Islet precursor cell (in vitro differentiated cells): Measurements from ENCODE around the gene SPSB1.
"Not testable (repeated sequence)": the region's sequence is repeated elsewhere in the genome, so short reads cannot be mapped to it uniquely, and the experiment has no call there.

ENCODE experiments used
- DNase-seq: peaks from one replicate; pipeline ENCODE4 v3.0.0-alpha.2; 2018

SPSB1 gene

DNA sequence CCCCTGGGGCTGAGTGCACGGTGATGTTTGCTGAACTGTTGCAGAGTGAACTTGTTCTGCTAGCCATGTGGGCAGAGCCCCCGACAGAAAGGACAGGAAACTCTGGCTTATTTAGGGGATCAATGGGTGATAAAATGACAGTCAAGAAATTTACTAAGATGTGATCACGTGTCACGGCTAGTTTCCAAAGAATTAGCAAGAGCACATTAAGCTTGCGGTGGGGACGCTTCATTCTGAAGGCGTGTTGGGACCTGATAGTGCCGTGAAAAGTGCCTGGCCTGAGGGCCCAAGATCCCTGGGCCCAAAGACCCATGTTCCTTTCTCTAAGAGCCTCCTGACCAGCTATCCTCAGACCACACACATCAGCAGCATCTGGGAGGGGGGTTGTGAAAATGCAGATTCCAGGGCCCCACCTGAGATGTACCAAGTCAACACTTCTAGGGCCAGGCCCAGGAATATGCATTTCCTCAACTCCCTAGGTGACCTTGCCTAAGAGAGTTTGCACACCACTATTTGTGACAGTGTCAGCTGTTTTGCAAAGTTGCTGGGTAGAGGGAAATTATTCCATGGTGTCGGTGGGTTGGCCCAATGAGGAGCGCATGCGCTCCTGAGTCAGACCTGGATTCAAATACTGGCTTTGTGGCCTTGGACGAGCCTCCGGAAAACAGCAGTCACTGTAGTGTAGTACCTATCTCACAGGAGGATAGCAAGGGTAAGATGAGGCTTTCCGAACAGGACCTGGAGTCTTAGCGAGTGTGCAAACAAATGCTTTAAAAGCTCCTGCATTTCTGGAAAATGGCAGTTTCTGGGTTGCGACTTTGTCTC is 77.5 kb downstream of the SPSB1 start:
- DNase-seq = no peak

DNA sequence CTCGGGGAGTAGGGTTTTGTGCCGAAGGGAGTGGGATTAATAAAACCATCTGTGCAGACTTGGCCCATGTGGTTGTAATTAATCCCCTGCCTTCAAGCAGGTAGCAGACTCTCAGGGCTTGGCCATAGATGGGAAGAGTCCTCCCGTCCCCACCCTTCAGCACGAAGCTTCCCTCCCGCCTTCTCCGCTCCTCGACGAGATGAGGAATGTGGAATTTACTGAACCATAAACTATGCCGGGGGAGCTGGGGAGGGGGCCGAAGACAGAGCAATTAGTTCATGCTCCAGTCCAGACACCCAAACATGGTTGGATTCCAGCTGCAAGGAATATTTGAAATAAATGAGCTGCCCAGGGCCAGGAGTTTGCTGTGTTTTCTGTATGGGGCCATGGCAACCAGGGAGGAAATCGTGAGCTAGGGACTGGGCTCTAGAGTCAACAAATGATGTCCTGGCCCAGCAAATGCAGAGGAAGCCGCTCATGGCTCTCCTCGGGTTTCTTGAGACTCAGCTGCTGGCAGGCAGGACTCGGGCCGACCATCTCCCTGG is 78.8 kb downstream of the SPSB1 start:
- DNase-seq = peak; percentile 97

DNA sequence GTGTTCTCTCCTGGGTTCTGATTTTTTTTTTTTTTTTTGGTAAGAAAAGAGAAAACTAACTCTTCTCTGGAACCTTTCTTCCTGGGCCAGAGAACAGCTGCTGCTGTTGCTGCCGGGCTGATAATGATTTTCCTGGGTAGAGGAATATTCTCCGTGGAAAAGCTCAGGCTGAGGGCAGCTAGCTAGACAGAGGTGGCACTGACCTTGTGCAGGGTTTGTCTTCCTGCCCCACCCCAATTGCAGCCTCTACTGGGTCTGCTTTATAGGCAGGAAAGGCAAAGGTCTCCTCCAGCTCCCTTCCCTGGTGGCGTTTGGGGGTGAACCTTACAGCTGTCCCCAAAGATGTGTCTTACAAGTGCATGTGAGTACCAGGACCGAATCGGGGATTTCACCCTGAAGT is 79.3 kb downstream of the SPSB1 start:
- DNase-seq = no peak

DNA sequence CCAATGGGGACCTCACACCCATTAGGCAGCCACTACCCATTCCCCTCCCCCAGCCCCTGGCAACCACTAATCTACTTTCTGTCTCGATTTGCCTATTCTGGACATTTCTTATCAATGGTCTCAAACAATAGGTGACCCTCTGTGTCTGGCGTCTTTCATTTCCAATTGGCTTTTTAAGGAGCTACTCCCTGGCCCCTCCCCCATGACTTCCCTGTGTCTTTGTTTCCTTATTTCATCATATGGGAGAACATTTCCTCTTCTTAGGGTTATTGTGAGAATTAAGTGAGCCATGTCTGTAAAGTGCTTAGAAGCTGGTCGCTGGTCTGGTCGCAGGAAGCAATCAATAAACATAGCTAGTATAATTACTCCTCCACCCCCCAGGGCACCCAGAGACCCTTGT is 80.9 kb downstream of the SPSB1 start:
- DNase-seq = no peak

DNA sequence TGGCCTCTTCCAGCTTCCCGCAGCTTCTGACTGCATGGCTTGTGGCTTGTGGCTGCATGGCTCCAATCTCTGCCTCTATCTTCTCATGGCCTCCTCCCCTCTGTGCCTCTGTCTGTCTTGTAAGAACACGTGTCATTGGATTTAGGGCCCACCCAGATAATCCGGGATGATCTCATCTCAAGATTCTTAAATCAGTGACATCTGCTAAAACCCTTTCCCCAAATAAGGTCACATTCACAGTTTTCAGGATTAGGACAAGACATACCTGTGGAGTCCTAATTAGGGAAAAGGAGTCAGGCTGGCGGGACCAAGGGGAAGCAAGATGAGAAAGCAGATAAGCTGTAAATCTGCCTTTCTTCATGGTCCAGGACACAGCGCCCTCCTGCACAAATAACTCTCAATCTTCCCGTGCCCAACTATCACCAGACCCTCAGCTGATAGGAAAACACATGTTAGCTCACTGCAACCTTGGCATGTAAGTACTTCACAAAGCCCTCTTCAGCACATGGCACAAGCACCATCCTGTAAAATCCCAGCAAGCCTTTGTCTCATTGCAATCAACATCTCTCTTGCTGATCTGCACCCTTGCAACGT is 82.2 kb downstream of the SPSB1 start:
- DNase-seq = peak; percentile 87

DNA sequence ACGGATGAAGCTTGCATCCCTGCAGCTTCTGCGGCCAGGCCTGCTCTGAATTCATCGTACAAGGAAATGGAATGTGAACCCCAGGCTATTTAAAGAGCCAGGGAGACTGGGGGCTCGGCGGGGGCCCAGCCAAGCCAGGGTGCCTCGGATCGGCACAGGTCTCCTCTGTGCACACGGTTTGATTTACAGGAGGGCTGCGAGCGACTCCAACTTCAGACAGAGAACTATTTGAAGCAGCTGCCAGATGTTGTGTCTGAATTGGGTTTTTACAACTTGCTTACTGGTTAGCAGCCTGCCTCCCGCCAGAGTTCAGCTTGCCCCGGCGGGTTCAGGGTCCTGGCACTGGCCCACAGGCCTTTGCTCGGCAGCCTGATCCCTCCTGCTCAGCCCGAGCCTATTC is 83.2 kb downstream of the SPSB1 start:
- no peak for DNase-seq

DNA sequence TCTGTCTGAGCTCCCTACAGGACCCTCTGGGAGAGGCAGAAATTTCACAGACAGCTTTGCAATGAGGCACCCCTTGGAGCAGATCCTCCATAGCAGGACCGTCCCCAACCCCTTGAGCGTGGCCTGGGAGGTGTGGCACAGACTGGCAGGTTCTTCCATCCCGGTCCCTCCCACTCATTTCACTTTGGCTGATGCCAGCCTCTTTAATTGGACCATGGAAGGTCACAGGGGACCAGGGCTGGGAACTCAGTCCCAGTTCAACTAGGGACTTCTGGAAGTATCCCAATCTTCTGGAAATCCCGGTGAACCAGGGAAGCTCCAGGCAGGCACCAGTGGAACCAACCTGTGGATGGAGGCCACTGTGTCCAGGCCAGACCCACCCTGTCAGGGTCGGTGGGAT is 83.7 kb downstream of the SPSB1 start:
- no peak for DNase-seq

DNA sequence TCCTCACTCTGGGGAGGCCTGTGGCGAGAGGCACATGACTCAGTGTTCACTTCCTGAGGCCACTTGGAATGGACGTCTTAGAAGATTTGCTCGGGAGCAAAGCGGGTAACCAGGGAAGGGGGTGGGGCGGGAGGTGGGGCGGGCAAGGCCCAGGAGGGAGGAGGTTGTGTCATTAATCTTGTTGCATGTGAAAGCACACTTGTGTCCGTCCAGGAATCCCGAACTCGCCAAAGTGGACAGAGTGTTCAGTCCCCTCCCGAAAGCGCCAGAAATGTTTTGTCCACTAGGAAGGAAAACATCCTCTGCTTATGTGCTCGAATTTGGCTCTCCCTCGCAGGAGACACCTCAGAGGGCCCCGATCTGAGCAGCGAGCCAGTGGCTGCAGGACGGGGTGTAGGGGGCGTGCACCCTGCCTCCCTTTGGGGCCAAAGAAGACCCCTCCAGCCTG is 84.2 kb downstream of the SPSB1 start:
- DNase-seq = no peak

DNA sequence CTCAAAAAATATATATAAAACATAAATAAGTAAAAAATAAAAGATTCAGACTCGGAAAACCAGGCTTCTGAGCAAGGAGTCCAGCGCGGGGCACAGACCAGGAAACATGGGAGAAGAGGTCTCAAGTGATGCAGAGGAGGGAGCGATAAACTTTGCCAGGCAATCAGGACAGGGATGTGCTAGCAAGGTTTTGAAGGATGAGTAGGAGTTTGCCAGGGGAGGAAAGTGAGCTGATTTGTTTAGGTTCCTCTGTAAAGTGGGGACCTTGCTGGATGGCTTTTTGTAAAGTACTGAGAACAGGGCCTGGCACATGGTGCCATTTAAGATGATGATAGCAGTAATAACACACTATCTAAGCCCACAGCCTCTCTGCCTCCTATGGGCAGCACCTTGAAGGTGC is 86.1 kb downstream of the SPSB1 start:
- no peak for DNase-seq

DNA sequence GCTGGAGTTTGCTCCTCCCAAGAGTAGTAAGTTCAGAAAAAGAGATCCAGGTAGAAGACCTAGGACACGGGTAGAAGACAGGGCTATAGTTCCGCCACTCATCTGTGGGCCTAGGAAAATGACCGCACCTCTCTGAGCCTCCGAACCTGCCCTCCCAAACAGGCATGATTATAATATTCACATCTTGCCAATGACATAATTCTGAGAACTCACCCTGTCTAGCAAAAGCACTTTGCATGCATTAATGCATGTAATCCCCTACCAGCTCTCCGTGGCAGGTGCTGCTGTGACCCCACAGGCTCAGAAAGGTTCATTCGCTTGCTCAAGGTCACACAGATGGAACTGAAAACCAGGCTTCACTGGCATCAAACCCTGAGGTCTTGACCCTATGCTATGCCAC is 88.0 kb downstream of the SPSB1 start:
- DNase-seq = no peak

DNA sequence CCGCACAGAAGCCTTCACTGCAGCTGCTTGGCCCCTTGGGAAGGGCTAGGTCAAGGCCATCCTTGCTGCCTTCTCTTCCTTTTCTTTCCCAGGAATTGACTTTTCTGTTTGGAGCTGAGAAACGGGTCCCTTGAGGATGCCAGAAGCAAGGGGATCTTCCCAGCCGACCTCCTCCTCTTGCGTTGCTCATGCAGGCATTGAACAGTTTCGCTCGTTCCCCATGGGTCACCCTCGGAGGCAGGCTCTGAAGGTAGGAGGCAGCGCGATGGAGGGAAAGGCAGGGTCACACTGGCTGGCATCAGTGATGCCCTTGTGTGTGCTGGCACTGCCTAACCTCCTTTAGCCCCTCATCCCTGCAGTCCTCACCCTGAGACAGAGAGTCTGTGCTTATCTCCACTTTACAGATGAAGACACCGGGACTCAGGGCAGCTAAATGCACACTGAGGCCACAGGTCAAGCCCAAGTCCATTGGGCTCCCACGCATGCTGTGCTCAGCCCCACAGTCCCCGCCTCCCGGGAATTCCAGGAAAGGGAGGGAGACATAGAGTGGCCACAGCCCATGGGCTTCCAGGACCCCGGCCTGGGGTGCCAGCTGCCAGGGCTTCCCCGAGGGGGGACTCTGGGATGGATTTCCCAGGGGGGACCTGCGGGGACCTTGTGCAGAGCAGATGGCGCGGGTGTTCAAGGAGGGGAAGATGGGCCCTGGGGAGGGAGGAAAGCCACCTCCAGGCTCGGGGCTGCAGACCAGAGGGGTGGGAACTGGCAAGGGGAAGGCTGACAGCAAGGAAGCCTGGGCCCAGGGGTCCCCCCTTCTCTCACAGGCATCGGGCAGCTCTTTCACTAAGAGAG is 90.2 kb downstream of the SPSB1 start:
- no peak for DNase-seq

DNA sequence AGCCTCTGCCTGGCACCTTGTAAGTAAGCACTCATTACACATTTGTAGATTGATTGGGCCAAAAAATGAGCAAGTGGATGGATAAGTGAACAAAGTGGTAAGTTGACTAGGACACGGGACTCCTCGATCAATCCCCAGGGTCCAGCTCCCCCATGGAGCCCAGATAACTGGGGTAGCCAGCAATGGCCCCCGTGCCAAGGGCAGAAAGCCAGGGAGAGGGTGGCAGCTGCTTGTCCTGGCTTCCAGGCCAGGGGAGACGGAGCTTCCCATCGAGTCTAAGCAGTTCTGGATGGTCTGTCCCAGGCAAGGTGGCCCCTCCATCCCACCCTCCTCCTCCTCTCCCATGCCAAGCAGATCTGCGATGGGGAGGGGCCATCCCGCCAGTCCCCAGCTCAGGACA is 91.4 kb downstream of the SPSB1 start:
- no peak for DNase-seq

DNA sequence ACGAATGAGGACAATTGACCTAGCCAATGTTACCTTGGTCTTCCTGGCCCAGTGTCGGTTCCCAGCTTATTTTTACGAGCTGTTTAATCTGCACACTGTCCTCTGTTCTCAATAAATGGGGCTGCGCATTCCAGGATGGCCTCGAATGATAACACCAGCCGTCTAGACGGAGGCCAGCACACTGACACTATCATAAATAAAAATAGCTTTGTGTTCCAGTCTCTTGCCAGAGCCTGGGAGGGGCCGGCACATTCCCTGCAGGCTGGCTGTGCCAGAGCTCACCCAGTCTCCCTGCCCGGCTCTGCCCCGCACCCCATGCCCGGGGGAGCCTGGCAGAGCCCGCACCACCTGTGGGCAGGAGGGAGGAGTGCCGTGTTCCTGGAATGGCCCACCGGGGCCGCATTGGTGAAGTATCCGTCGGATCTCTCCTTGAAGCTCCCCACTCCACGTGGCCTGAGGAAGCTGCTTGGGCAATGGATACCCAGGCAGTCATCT is 92.1 kb downstream of the SPSB1 start:
- DNase-seq = peak; percentile 95

DNA sequence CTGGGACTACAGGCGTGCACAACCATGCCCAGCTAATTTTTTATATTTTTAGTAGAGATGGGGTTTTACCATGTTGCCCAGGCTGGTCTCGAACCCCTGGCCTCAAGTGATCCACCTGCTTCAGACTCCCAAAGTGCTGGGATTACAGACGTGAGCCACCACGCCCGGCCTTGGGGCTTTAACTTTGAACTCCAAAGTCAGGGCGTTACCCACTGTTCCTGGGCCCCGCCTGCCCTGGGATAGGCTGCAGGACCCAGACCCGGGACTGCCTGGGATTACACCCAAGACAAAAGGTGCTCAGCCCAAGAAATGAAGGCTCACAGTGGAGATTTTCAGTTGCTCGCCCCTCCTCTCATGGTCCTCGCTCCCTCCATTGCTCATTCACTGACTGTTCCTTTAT is 92.7 kb downstream of the SPSB1 start:
- DNase-seq = not testable (repeated sequence)

DNA sequence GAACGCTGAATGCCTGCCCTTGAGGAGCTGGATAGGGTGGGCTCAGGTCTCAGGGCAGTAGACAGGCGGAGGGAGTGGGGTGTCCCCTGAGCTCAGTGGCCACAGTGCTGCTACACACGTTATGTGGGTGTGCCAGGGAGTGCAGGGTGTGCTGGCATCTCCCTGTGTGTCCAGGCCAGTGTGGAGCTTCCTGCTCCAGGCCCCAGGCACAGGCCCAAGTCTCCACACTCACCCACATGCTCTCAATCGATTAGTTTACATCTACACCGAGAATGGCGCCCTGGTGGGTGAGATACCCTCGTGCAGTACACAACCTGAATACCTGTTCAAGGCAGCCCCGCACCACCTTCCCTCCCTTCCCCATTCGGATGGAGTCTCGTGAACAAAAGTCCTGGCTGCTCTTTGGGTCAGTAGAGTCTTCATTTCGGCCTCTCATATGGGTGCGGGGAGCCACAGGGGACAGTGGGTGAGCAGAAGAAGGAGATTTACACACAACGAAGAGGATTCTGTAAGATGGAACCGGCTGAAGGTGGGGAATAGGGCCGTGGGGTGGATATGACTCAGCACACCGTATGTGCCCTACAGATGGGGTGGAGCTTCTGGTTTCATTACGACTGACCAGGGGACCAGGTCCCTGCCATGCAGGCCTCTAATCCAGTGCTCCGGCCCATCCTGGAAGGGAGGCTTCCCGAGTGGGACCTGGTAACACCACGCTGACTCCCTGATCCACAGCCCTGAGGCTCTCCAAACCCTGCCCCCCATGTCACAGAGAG is 93.3 kb downstream of the SPSB1 start:
- no peak for DNase-seq

DNA sequence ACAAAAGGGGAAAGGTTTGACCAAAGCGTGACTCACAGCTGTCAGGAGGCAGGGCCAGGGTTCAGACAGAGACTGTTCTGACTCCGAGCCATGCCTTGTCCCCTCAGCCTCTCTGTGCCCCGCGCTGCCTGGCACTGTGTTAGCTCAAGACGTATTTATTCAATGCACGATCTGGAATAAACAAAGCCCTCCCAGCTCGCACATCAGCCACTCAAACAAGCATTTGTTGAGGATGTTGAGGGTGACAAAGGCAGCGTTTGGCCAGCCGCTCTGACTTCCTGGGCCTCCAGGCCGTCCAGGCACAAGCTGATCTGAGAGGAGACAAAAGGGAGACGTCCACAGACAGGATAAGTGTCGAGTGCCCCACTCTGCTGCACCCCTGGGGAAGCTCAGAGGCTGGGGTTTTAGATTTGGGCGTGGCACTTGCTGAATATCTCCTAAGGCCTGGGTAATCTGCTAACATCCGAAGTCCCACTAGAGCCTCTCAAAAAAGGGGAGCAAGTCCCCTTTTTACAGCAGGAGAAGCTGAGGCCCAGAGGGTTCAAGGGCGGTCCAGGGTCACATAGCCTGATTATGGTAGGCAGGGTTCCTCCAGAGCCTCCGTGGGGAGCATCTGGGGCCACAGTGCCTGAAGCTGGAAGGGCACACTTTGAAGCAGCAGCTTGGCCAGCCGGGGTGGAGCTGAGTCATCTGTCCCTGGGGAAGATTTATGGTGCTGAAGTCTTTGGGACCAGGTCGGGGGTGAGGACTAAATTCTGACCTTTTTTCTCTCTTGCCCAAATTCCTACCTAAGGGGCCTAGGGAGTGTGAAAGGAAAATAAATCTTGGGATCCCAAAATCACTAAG is 95.9 kb downstream of the SPSB1 start:
- peak; percentile 83 for DNase-seq

DNA sequence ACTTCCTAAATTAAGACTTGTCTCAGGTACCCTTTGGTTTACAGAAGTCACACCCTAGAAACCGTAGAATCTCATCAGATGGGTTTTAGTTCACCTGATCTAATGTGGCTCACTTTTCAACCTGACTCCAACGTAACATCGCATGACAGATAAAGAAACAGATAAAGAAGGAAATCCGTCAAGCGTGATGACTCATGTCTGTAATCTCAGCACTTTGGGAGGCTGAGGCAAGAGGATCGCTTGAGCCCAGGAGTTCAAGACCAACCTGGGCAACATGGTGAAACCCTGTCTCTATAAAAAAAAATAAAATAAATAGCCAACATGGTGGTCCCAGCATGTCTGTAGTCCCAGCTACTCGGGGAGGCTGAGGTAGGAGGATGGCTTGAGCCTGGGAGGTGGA is 97.3 kb downstream of the SPSB1 start:
- DNase-seq = no peak

DNA sequence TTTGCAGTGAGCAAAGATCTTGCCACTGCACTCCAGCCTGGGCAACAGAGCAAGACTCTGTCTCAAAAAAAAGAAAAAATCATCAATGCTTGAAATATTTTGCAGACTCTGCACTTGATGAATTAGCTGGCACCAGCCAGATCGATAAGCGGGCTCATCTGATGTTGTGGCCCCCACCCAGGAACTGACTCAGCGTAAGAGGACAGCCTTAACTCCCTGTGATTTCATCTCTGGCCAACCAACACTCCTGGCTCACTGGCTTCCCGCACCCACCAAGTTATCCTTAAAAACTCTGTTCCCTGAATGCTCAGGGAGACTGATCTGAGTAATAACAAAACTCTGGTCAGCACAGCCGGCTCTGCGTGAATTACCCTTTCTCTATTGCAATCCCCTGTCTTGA is 98.9 kb downstream of the SPSB1 start:
- DNase-seq = no peak

DNA sequence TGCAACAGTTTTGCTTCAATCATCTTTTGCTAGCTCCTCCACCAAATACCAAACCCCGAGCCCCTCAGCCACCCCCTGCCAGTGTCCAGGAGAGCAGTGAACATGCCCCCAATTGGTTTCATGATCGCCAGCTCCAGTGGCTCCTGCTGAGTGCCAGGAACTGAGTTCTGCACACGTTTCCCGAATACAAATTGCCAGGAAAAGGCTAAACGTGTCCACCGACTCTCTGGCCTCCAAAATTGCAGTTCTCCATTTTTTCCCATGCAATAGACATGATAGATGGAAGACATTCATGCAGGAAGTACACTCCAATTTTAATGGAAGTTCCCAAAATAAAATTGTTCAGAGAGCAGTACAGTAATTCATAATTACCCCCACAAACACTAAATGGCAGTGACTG is 101.3 kb downstream of the SPSB1 start:
- DNase-seq = no peak

DNA sequence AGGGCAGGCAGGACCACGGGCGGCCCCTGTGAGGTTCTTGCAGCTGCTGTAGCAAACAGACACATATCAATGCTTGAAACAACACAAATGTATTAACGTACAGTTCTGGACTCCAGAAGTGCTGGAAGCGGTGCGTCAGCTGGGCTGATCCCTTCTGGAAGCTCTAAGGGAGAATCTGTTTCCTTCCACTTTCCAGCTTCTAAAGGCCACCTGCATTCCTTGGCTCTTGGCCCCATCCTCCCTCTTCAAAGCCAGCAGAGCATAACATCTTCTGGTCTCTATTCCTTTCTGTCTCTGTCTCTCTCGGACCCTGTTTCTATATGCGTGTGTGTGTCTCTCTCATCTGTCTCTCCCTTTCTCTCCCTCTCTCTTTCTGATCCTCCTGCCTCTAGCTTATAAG is 102.3 kb downstream of the SPSB1 start:
- DNase-seq = no peak

DNA sequence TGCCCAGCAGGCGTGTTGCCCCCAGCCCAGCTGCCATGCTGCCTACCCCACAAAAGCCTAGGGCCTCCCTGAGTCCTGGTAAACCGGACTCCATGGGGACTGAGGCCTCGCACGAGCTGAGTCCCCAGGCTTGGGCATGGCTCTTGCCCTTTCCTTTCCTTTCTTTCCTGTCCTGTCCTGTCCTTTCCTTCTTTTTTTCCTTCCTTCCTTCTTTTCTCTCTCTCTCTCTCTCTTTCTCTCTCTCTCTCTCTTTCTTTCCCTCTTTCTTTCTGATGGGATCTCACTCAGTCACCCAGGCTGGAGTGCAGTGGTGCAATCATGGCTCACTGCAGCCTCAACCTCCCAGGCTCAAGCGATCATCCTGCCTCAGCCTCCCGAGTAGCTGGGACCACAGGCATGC is 104.4 kb downstream of the SPSB1 start:
- DNase-seq = no peak
